IPS-11a (cell line): ENCODE measurements around the gene NEURL1.

Experiments used
- H3K4me3 ChIP-seq: one replicate; pipeline ENCODE4 v1.5.1; 2013; ENCODE audit warnings: low read depth, low read length, control low read depth

Gene NEURL1, protein sequence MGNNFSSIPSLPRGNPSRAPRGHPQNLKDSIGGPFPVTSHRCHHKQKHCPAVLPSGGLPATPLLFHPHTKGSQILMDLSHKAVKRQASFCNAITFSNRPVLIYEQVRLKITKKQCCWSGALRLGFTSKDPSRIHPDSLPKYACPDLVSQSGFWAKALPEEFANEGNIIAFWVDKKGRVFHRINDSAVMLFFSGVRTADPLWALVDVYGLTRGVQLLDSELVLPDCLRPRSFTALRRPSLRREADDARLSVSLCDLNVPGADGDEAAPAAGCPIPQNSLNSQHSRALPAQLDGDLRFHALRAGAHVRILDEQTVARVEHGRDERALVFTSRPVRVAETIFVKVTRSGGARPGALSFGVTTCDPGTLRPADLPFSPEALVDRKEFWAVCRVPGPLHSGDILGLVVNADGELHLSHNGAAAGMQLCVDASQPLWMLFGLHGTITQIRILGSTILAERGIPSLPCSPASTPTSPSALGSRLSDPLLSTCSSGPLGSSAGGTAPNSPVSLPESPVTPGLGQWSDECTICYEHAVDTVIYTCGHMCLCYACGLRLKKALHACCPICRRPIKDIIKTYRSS

DNA sequence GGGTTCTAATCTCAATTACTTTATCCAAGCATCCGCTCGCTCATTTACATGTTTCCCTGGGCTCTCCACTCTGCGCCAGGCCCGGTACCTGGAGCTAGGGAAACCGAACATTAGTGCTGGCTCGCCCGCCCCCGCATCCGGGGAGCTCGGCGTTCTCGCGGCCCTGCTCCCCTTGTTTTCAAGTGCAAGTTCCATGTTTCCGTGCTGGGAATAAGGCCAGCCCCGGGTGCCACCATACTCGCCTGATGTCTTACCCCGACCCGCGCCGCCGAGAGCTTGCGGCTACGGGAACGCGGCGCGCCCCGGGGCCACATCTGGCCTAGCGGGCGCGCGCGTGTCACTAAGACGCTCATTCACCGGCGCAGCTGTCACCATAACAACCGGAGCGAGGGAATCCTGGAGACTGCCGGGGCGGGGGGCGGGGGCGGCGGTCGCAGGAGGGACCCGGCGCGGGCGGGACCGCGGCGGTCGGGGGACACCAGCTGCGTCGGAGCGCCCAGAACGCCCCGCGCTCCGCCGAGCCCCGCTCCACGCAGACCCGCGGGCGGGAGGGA, at the start of gene NEURL1:
TSS of gene NEURL1 (plus strand) at position 344 of the 554 bp plus-strand sequence. CDS start 683 bp downstream, outside the sequence.
- H3K4me3 ChIP-seq = peak within 1 kb of the TSS; percentile 51

DNA sequence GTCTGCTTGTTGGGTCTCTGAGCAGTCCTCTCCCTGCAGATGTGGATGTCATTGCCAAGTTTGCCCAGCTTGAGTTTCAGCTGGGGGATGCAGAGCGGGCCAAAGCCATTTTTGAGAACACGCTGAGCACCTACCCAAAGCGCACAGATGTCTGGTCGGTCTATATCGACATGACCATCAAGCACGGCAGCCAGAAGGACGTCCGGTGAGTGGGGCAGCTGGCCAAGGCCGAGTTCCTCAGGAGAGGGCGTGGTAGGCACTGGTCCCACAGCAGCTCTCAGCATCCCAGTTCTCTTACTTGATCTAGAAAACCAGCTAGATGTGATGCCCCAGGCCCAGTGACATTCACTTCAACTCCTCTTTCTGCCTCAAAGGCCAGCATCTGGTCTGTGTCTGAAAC, 49.0 kb upstream of the NEURL1 start:
- no peak overlapping the region for H3K4me3 ChIP-seq

DNA sequence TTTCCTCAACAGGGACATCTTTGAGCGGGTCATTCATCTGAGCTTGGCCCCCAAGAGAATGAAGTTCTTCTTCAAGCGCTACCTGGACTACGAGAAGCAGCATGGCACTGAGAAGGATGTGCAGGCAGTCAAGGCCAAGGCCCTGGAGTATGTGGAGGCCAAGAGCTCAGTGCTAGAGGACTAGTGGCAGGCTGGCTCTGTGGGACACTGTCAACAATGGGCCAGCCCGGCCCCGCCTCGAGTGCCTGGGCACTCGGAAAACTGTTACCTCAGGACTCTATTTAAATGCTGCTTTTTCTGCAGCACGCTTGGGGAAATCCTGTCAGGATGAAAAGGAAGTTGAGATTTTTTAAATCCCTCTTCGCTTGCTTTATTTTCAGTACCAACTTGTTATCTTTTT, 48.1 kb upstream of the NEURL1 start:
- no peak overlapping the region for H3K4me3 ChIP-seq

DNA sequence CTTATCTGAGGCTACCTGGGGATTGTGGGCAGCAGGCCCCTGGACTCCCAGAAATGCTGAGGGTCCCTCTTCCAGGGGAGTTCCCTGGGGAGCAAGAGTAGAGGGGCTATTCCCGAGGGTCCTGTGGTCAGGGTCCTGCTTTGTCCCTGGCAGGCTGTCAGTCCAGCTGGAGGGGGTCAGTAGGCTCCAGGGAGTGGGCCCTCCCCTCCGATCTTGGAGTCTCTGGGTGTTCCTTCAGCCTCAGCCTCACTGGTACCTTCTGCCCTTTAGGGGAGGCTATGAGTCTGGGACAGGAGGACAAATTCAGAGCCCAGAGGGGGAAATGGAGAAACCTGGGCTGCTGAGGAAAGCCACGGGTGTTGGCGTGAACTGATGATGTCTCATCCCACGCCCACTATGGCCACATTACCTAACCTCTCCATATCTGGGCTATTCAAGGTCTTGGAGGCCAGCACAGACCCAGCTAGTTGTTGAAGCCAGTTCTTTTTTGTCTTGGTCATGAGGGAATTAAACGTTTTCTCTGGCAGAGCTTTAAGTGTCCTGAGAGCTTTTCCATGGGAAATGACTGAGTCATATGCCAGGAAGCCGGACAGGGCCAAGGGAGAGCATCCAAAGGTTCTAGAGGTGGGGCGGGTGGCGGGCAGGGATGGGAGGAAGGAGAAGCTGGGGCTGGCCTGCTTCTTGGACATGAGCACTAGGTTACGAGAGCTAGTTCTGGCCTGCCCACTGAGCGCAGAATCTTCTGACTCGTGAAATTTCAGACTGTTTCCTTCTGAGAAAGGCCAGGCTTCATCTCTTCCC, 47.5 kb upstream of the NEURL1 start:
- H3K4me3 ChIP-seq = no peak overlapping the region

DNA sequence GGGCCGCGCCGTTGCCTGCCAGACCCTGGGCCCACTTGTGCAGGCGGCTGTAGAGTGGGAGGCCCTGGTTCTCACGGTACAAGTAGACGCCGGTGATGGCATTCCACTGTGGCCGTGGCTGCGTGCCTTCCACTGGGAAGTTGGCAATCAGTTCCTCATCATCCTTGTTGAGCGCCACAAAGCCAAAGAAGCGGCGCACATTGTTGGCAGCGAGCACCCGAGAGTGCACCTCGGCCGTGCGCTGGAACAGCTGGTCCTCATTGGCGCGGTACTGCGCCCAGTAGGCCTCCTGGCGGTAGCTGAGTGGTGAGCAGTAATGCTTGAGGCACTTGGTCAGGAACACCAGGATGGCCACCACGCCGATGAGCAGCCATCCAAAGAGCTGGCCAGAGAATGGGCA, 46.3 kb upstream of the NEURL1 start:
- no peak overlapping the region for H3K4me3 ChIP-seq

DNA sequence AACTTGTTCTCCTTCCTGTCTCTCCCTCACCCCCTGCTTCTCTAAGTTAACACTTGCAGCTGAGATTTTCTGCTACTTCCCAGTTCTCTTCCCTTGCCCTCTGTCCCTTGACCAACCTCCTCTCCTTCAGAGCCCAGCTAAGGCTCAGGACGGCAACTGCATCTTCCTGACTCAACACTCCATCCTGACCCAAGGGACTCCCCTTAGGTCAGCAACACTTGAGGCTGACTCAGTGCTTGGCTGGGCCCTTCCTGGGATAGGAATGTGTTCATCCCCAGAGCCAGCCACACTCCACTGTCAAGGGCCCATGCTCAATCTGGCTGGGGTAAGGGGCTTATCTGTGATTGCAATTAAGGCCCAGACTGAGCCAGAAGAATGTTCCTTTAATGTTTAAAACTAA, 44.8 kb upstream of the NEURL1 start:
- H3K4me3 ChIP-seq = no peak overlapping the region

DNA sequence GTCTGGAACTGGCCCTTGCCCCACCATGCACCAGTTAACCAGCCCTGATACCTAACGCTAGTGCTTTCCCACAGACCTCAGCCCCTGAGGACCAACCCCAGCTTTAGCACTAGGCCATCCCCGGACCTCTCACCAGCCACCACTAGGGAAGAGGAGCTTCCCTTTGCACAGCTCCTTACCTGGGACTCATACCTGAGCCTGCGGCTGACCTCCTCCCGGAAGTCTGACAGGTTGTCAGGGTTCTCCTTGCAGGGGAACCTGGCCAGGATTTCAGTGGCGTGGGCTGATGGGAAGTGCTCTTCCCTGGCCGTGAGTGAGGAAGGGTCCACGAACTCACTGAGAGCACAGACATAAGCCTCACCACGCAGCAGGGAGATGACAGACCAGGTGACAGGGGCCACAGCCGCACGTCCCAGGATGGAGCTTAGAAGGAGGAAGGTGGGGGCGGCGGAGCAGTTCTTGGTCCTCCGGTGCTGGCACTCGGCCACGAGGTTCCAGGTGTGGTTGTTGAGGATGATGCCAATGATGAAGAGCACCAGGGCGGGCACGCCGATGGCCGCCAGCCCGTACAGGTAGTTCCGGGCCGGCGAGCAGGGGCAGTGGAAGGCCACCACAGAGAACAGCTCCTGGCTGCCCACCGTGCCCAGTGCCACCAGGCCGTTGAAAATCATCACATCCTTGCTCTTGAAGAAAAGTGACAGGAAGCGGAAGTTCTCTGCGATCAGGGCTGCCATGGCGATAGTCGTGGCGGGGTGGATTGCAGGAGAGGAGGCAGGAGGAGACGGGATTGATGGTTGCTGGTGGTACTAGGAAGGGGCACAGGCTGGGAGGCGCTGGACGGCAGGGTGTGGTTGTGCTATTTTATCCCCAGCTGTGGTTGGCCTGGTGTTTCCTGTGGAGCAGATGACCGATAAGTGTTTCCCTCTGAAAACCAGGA, 44.0 kb upstream of the NEURL1 start:
- H3K4me3 ChIP-seq = no peak overlapping the region

DNA sequence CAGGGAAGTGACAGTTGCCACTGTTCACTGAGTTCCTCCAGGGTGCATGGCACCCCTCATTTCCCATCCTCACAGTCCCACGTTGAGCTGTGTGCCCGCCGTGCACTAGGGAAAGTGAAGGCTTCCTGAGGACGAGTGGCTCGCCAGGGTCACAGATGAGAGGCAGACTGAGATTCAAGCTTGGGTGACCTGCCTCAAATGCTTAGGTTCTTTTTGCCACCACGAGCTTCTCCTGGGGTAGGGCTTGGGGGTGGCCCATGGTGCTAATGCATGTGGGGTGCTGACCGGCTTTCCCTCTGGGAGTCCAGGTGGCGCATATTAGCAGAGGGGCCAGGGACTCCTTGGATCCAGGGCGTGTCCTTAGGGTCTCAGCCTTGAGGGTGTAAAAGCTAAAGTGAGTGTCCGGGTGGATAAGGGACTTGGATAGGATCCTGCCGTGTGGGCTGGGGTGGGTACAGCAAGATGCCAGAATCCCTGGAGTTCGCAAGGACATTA, 43.3 kb upstream of the NEURL1 start:
- H3K4me3 ChIP-seq = no peak overlapping the region

DNA sequence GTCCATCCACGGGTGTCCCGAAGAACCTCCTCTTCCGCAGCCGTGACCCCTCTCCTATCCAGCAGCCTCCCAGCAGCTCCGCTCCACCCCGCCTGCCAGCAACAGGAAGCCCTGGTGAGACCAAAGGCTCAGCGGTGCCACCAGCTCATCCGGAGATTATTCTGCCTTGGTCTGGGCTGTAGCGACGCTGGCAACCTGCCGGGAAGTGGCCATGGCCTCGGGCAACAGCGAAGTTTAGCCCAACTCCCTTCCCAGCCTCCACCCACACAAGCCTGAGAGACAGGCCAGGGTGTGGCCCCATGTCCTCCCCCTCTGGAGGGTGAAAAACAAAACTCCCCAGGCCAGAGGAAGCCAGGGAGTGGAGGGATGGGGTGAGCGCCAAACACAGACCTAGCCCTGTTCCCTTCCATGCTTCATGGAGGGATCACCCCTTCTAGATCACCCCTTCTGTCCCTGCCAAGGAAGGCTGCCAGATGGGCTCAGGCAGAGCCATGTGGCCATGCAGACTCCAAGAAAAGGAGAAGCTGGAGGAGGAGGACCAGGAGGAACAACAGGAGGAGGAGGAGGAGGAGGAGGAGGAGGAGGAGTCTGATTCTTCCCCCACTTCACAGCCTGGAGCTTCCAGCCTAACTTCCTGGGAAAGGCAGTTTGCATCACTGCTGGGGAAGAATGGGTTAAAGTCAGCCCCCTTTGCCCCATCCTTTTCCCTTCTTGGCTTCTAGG, 42.3 kb upstream of the NEURL1 start:
- no peak overlapping the region for H3K4me3 ChIP-seq

DNA sequence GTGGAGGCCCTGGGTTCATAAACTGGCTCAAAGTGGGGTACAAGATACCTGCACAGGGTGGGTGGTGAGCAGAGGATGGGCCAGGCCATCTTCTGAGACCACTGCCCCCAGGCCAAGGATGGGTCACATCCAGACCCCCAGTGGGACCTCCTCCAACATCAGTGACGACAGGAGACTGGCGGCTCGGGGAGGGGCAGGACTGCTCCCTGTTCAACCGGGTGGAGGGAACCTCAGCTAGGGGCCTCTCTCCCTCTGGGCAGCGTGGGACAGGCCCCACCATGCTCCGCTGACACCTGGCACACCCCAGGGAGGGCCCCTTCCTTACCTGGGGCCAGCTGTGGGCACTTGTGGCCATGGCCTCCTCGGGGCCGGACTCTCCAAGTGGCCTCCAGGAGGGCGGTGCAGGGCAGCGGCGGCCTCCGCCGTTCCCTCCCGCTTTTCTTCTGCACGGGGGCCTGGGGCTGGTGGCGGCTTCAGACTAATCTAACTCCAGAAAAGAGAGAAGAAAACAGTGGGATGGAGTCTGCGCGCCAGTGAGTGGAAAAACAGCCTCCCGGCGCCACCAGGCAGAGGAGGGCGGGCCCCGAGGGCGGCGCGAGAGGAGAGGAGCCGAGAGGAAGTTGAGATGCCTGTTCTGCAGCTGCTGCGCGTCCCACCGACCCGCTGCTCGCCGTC, 41.5 kb upstream of the NEURL1 start, which contains the start of gene CALHM2:
TSS of gene CALHM2 (minus strand) at position 540 of the 675 bp plus-strand sequence. CDS start 2,429 bp downstream, outside the sequence.
- H3K4me3 ChIP-seq = no peak within 1 kb of the TSS

DNA sequence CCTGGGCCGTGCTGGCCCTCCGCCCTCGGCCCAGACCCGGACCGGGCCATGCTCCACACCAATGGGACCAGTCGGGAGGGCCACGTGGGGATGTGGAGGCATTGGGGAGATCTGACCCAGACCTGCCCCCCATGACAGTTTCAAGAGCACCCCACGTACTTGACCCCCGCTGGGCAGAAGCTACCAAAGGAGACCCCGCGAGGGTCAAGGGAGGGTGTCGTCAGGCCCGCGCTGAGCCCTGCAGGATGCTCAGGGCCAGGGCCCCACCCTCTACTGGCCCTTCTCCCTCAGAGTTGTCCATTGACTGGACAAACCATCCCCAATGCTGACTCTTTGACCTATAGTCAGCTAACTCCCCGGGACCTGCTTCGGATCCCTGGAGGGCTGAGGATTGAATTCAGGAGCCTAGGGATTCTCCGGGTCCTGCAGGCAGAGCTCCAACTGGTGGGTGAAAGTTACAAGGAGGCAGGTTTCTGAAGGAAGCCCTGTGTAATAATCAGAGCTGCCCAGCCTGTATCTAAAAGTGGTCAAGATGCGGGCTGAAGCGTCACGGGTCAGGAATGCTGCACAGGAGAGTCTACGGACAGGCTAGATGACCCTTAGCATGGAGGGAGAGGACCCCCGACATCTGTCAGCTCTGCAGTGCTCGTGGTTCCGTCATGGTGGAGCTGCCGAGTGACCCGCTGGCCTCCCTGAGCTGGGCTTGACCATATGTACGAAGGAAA, 40.8 kb upstream of the NEURL1 start:
- no peak overlapping the region for H3K4me3 ChIP-seq

DNA sequence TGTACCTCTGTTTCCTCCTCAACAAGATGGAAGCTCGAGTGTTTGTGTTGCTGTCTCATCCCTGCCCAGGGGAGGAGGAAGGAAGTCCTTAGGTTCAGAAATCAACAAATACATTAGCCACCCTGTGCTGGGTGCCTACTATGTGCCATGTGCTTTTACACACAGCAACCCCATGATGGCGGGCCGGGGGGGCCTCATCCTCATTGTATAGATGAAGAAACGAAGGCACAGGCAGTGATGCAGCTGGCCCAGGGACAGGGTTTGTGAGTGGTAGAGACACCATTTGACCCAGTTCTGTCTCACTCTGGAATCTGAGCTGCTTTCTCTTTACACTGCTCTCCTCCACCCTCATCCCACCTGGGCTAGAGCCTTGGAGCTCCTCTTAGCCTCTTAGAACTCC, 39.5 kb upstream of the NEURL1 start:
- H3K4me3 ChIP-seq = no peak overlapping the region

DNA sequence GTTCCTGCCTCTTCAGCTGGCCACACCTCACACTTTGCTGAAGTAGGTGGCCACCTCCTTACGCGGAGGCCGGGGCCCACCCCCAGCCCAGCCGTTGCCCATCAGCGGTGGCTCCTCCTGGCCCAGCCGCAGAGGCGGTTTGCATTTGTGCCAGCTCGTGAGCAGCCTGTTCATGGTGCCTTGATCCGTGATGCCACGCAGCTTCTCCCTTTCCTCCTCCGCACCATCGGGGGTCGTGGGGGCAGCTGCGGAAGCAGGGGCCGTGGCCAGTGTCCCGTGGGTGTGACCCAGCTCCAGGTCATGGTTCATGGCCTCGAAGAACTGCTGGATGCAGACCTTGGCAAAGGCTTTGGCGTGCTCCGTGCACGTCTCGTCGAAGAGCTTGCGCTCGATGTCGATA, 38.3 kb upstream of the NEURL1 start:
- H3K4me3 ChIP-seq = no peak overlapping the region

DNA sequence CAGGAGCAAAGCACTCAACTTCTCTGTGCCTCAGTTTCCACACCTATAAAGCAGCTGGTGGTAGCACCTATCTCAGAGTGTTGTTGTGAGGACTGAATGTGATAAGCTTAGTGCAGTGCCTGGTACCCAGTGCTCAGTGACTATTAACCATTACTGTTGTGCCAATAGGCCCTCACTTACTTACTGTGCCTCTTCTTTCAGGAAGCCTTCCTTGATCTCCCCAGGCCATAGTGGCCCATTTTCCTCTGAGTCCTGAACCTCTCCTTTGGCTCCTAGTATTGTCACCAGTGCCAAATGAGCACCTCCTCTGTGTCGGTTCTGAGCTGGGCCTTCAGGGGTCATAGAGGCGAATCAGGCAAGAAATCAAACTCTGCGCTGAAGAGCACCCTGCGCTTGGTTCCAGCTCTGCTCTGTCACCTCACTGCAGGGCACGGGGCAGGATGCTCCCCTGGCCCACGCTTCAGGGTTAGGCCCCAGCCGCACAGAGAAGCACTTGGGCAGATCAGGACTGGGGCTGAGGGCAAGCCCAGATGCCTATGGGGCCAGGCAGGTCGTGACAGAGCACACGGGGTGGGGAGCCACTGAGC, 37.3 kb upstream of the NEURL1 start:
- H3K4me3 ChIP-seq = no peak overlapping the region

DNA sequence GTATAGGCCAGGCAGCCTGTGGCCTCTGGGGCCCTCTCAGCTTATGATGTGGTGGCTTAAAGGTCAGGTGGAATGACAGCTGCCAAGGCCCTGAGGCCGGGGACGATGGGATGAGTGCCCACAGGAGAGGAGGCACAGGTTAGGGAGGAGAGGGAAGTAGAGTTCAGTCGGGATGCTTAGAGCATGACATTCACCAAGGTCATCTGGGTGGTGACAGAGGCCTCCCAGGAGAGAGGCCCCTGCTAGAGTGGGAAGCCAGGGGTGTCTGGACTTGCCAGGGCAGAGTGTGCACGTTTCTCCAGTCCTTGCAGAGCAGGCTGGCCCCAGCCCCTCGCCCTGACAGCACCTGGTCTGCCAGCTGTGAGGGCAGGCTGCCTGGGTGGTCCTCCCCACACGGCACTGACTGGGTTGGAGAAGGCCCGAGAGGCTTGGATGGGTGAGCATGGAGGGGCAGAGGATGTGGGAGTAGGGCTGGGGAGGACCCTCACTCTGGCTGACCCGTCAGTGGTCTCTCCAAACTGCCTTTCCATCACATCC, 36.3 kb upstream of the NEURL1 start:
- H3K4me3 ChIP-seq = no peak overlapping the region

DNA sequence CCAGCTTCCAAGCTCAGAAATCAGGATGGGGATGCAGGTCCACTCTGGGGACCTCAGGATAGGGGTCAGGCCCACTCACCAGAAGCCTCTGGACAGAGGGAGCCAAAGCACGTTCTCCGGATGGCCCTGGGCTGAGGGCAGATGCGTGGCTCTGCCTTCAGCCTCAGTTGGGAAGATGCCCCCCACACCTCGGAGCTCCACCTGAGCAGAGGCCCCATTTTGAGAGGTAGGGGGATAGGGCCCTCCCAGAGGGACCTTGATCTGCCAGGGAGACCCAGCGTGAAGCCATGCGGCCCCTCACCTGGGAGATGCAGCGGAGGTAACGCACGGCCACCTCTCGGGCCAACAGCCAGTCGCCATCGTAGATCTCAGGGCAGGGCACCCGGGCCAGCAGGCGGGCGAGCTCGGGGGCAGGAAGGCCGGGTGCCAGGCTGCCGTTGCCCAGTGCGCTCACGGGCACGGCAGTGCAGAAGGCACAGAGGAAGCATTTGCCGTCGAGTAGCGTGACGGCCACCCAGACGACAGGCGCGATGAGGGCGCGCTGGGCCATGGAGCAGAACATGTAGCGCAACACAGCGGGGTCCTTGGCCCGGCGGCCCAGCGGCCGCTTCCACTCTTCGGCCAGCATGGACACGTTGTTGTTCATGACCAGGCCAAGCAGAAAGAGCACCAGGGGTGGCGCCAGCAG, 35.5 kb upstream of the NEURL1 start:
- no peak overlapping the region for H3K4me3 ChIP-seq

DNA sequence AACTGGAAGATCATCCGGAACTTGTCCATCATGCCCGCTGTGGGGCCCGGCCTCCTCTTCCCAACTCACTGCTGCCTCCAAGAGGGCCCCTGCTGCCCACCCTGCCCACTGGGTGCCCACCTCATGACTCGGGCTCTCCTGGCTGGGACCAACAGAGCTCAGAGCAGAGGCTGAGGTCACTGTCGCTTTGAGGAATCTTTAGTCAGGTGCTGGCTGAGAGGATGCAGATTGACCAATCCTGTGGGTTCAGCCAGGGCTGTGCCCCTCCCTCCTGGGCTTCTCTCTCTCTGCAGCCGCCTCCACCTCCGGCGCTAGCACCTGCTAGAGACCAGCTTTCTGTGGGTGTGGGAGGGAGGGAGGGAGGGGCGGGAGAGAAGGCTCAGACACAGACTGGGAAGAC, 34.8 kb upstream of the NEURL1 start, which contains the start of gene CALHM1:
TSS of gene CALHM1 (minus strand) at position 181 of the 400 bp plus-strand sequence. CDS start at position 32, 149 bp downstream.
- H3K4me3 ChIP-seq = no peak within 1 kb of the TSS
